Stimulated activated CD8-positive, alpha-beta memory T cell treated with anti-CD3 and anti-CD28 coated beads, Interleukin-2, amount 100 ng/mL, for 1 hour (primary cell): ENCODE results near the gene EHMT1.

Experiments
- DNase-seq, 2 donors: peaks; one replicate each; pipeline ENCODE4 v3.0.0-alpha.2; 2020; ENCODE audit warnings: low read depth in 2 of 2

The EHMT1 gene

DNA sequence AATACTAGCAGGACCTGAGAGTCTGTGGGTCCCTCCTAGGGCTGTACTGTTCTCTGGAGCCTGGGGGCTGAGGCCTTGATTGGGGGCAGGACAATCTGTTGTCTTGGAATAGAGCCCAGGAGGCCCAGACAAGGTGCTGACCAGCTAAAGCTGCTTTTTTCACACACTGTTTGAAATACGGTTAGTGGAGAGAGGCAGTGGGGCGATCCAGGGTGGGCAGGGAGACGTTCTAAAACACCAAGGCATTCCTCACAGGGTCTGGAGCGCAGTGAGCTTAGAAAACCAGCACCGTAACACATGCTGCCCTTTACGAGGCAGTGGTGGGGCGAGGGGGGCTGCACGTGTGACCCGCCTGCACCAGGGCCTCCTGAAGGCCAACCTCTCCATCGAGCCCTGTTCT lies 55.1 kb downstream of the EHMT1 start:
- no peak for DNase-seq

GRCh38 chr9:137674307-137674975 lies 55.6 kb downstream of the EHMT1 start:
- no peak for DNase-seq

GRCh38 chr9:137674976-137675320 lies 56.1 kb downstream of the EHMT1 start:
- no peak for DNase-seq

DNA sequence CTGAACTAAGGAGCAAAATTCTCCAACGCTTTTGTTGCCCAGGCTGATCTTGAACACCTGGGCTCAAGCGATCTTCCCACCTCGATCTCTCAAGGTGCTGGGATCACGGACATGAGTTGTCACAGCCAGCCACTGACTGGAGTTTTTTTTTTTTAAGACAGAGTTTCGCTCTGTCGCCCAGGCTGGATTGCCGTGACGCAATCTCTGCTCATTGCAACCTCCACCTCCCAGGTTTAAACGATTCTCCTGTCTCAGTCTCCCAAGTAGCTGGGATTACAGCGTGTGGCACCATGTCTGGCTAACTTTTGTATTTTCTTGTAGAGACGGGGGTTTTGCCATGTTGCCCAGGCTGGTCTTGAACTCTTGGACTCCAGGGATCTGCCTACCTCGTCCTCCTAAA lies 58.2 kb downstream of the EHMT1 start:
- DNase-seq: no peak

DNA sequence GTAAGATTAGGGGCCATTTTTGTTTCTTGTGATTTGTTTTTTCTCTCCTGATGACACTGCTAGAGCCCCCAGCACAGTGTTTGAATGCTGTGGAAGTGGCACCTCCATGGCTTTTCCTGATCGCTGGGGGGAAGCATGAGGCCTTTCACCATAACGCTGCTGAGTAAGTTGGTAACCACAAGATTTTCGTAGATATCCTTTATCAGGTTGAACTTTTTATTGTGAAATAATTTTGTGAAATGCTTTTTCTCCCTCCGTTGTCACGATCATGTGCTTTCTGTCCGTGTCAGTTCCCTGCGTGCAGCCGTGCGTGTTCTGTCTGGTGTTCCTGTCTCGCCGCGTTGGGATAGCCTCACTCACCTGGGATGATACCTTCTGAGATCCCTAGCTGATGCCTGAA lies 59.4 kb downstream of the EHMT1 start:
- no peak for DNase-seq

DNA sequence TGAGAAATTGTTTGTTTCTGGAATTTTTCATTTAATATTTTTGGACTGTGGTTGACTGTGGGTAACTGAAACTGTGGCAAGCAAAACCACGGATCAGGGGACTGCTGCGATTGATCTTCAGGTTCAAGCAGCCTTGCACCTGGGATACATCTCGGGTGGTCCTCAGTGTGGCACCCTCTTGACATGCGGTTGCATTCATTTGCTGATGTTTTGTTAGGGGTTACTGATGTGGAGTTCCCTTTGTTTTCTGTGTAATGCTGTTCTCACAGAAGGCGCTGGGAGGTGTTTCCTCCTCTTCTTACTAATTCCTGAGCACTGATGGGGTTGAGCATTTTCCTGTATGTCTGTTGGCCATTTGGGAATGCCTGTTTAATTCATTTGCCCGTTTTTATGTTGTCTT lies 60.4 kb downstream of the EHMT1 start:
- no peak for DNase-seq

DNA sequence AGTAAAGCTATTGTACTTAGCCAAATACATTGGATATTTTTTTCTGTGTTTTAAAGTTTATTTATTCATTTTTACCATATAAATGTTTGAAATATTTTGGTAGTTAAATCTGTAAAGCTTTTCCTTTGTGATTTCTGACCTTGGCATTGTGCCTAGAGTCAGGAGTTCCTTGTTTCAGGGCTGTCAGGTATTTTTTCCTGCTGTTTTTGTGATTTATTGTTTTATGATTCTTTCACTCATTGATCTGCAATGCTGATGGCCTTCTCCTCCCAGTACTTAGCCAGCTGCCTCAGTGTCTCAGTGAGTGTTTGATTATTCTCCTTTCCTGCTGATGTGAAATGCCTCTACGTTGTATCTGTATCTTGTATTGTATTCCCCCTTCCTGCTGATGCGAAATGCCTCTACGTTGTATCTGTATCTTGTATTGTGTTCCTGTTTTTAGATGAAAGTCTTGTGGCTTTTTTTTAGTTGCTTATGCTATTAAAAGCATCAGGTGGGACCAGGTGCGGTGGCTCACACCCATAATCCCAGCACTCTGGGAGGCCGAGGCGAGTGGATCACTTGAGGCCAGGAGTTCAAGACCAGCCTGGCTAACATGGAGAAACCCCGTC lies 61.0 kb downstream of the EHMT1 start:
- no peak for DNase-seq

GRCh38 chr9:137680444-137681358 lies 61.9 kb downstream of the EHMT1 start:
- no peak for DNase-seq

GRCh38 chr9:137682428-137683105 lies 63.8 kb downstream of the EHMT1 start:
- DNase-seq: no peak

DNA sequence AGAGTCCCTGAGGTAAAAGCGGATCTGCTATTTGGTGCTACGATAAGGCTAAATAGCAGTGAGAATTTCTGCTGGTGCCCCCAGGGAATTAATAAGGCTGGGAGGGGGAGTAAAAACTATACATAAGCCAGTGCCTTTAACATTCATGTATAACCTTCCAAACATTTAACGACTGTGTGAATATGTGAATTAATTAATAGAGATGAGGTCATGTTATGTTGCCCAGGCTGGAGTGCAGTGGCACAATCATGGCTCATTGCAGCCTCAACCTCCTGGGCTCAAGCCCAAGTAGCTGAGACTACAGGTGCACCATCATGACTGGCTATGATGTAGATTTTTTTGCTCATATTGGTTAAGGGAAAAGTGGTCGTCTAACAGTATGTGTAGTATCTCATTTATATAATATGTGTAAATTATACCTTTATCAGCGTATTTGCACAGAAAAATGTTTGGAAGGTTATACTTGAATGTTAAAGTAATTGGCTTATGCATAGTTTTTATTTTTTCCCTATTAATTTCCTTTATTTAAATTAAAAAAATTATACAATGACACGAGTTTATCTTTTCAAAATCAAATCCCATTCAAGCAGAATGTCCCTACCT lies 64.6 kb downstream of the EHMT1 start:
- DNase-seq: no peak

GRCh38 chr9:137685035-137685740 lies 66.4 kb downstream of the EHMT1 start:
- no peak for DNase-seq

DNA sequence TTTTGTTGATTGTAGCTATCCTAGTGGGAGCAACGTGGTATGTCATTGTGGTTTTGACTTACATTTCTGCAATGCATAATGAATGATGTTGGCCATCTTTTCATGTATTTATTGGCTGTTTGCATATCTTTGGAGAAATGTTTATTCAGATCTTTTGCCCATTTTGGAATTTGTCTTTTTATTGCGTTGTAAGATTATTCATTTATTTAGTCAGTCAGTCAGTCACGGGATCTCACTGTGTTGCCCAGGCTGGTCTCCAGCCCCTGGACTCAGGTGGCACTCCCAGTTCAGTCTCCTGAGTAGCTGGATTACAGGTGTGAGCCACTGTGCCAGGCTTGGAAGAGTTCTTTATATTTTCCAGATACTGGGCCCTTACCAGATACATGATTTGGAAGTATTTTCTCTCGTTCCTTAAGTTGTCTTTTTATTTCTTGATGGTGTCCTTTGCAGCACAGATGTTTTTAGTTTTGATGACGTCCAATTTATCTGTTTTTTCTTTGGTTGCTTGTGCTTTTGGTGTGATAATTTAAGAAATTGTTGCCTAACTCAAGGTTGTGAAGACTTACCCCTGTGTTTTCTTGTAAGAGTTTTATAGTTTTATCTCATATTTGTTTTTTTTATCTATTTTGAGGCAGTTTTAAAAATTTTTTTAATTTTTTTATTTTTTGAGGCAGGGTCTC lies 67.1 kb downstream of the EHMT1 start:
- DNase-seq: no peak

- no peak for DNase-seq
Observed at GRCh38 chr9:137688261-137688660, 69.5 kb downstream of the EHMT1 start.

- no peak for DNase-seq
Observed at GRCh38 chr9:137688725-137689124, 69.9 kb downstream of the EHMT1 start.

- no peak for DNase-seq
Observed at GRCh38 chr9:137689745-137690529, 71.1 kb downstream of the EHMT1 start.

DNA sequence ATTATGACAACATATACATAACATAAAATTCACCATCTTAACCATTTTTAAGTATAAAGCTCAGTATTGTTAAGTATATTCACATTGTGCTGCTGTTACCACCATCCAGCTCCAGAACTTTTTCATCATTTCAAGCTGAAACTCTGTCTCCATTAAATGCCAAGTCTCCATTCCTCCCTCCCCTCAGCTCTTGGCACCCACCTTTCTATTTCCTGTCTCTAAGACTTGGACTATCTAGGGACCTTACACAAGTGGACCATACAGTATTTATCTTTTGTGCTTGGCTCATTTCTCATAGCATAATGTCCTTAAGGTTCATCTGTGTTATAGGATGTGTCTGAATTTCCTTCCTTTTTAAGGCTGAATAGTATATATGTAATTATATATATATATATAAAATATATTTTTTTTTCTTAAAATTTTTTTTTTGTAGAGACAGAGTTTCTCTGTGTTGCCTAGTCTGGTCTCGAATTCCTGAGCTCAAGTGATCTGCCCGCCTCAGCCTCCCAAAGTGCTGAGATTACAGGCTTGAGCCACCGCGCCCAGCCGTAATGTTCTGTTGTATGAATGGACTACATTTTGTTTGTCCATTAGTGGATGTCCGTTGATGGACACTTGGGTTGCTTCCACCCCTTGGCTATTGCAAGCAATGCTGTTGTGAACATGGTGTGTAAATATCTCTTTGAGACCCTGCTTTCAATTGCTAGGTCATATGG lies 72.3 kb downstream of the EHMT1 start:
- no peak for DNase-seq

DNA sequence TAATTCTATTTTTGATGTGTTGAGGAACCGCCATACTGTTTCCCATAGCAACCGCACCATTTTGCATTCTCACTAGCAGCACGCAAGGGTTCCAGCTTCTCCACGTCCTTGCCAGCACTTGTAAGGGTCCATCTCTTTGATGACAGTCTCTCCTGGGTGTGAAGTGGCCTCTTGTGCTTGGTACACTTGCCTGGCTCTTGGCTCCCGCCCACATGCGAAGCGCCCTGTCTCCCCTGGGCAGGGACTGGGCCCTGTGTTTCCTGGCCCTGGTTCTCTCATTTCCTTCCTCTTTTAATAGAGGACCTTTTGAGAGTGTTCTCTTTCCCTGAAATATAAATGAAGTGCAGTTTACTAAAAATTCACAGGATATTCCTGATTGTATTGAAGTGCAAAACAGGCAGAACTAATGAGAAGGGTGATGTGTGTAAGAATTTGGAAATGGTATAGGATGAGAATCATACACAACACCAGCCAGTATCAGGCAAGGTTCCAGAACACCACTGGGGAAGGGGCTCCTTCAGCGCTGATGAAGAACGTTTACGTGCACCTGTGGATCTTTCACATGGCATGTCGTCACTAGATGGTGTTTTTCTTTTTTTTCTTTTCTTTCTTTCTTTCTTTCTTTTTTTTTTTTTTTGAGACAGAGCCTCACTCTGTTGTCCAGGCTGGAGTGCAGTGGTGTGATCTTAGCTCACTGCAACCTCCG lies 73.0 kb downstream of the EHMT1 start:
- DNase-seq: no peak

DNA sequence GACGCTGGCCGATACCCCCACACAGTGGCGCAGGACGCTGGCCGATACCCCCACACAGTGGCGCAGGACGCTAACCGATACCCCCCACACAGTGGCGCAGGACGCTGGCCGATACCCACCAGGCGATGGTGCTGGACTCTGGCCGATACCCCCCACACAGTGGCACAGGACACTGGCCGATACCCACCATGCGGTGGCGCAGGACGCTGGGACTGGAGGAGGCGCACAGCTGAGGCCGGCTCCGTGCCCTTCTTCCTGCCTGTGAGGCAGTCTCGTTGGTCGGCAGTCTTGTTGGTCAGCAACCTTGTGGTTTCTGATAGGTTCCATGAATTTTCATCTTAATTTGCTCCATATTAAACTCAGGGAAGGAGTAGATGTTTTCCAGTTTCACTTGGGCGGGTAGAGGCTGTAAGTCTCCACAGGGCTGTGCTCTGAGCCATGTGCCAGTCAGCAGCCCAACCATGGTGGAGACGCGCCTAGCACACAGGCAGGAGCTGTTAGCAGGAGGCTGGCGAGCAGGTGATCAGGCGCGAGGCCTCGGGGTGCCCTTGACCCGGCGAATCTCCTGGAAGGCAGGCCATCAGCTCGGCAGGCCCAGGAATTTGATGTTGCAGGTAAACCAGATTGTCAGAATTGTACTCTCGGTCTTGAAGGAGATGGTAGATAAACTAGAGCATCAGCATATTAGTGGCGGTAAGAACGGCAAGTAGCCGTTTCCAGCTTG lies 75.6 kb downstream of the EHMT1 start:
- no peak for DNase-seq
